GM23248 (cell line): Measurements from ENCODE around the gene STK33. TPM values are rescaled to one million over a fixed set of nuclear protein-coding genes. Genes with fewer than 3 reads are reported as not detected.

Experiments used
- DNase-seq: peaks from one replicate; pipeline ENCODE4 v3.0.0-alpha.2; 2015
- H2AFZ ChIP-seq: fragments of 200-600 bp; sonication (generic); 2 replicates; pipeline ENCODE4 v1.6.1; 2016; ENCODE audit warnings: antibody characterized with exemption
- H3F3A ChIP-seq: fragments of 200-600 bp; sonication (generic); 2 replicates; pipeline ENCODE4 v1.6.1; 2016; ENCODE audit warnings: mild to moderate bottlenecking, antibody characterized with exemption, mixed run types; ENCODE audit not compliant: insufficient read depth
- H3K27ac ChIP-seq: fragments of 200-600 bp; sonication (generic); 2 replicates; pipeline ENCODE4 v1.5.1; 2016; ENCODE audit warnings: mild to moderate bottlenecking
- H3K27me3 ChIP-seq: fragments of 200-600 bp; sonication (generic); replicated peaks from 2 replicates; pipeline ENCODE4 v1.6.1; 2016; ENCODE audit warnings: mild to moderate bottlenecking; ENCODE audit not compliant: insufficient read depth
- H3K36me3 ChIP-seq: fragments of 200-600 bp; sonication (generic); 2 replicates; pipeline ENCODE4 v1.6.1; 2016; ENCODE audit warnings: low read depth, mild to moderate bottlenecking
- H3K4me1 ChIP-seq: fragments of 200-600 bp; sonication (generic); 2 replicates; pipeline ENCODE4 v1.6.1; 2016; ENCODE audit warnings: mild to moderate bottlenecking; ENCODE audit not compliant: insufficient read depth
- H3K4me2 ChIP-seq: fragments of 200-600 bp; sonication (generic); one replicate; pipeline ENCODE4 v1.6.1; 2016; ENCODE audit warnings: mild to moderate bottlenecking; ENCODE audit not compliant: unreplicated experiment
- H3K4me3 ChIP-seq: fragments of 200-600 bp; sonication (generic); 2 replicates; pipeline ENCODE4 v1.5.1; 2016; ENCODE audit warnings: mild to moderate bottlenecking
- H3K79me2 ChIP-seq: fragments of 200-600 bp; sonication (generic); 2 replicates; pipeline ENCODE4 v1.6.1; 2016; ENCODE audit warnings: mild to moderate bottlenecking; ENCODE audit not compliant: insufficient read depth
- H3K9ac ChIP-seq: fragments of 200-600 bp; sonication (generic); 2 replicates; pipeline ENCODE4 v1.6.1; 2016; ENCODE audit warnings: mild to moderate bottlenecking
- H3K9me2 ChIP-seq: fragments of 200-600 bp; sonication (generic); 2 replicates; pipeline ENCODE4 v1.6.1; 2016; ENCODE audit warnings: mixed run types, mild to moderate bottlenecking, moderate library complexity; ENCODE audit not compliant: insufficient read depth
- H3K9me3 ChIP-seq: fragments of 200-600 bp; sonication (generic); one replicate; pipeline ENCODE4 v1.6.1; 2017; ENCODE audit warnings: low read depth
- H4K20me1 ChIP-seq: fragments of 200-600 bp; sonication (generic); 2 replicates; pipeline ENCODE4 v1.6.0; 2016; ENCODE audit not compliant: insufficient read depth
- EZH2 ChIP-seq: fragments of 200-600 bp; sonication (generic); IDR thresholded peaks from 2 replicates; pipeline ENCODE4 v1.6.1; 2018; ENCODE audit warnings: antibody characterized with exemption, mild to moderate bottlenecking; ENCODE audit not compliant: insufficient read depth, poor library complexity, severe bottlenecking
- EZH2phosphoT487 ChIP-seq: fragments of 200-600 bp; sonication (generic); IDR thresholded peaks from 2 replicates; pipeline ENCODE4 v1.6.1; 2018; ENCODE audit warnings: antibody characterized with exemption, moderate library complexity, mild to moderate bottlenecking, low read depth; ENCODE audit not compliant: insufficient read depth
- WGBS, 2 experiments: methylation state at CpG; one replicate each; pipeline ENCODE4 v1.1.6; 2015 to 2017; ENCODE audit warnings: low lambda C conversion rate in 2 of 2, low coverage in 1 of 2; ENCODE audit errors: missing lambda C conversion rate in 2 of 2; 5-methylcytosine and 5-hydroxymethylcytosine counted together
- in situ Hi-C: fragments of 300-500 bp; cut with MboI; formaldehyde crosslinking; loops from 2 replicates; pipeline ENCODE4 v1.15.0; 2020
- polyA plus RNA-seq: library from polyadenylated mRNA; unstranded; fragments of >200 nt; fragmentation: Nextera tagmentation; extraction: Ambion mirVana; gene quantifications from 2 replicates; pipeline ENCODE4 v1.2.1, GENCODE V29; 2016
- total RNA-seq: library from RNA; depleted of rRNA; stranded (reverse); fragments of >200 nt; shearing (Covaris generic); gene quantifications from 2 replicates; pipeline ENCODE4 v1.2.3, GENCODE V29; 2014

Gene STK33
- total and polyA plus RNA-seq, 2 experiments from 2014 or later = not detected

GRCh38 chr11:8382436-8383053, 211.5 kb downstream of the STK33 start:
- TF ChIP-seq EZH2phosphoT487 (no peak), EZH2 (no peak)
- H4K20me1 ChIP-seq = no peaks in the 10 kb centered on the region
- peak; percentile 77 for DNase-seq
- H3K79me2 ChIP-seq = no peaks in the 10 kb centered on the region
- no peaks in the 10 kb centered on the region for H3K4me1 ChIP-seq
- H3K36me3 ChIP-seq = no peaks in the 10 kb centered on the region
- no peaks in the 10 kb centered on the region for H3K9me2 ChIP-seq
- 31 to 32% methylated on average over 9 of the region's 9 CpGs for WGBS, 2 experiments
- H3K4me2 ChIP-seq = no peak overlapping the region
- peaks cover 19% of the 10 kb centered on the region for H3K27me3 ChIP-seq
- no peaks in the 10 kb centered on the region for H3K9me3 ChIP-seq
- H3K27ac ChIP-seq = no peak overlapping the region
- H3F3A ChIP-seq = no peaks in the 10 kb centered on the region
- H3K4me3 ChIP-seq = no peak overlapping the region
- no peak overlapping the region for H3K9ac ChIP-seq
- H2AFZ ChIP-seq = no peak overlapping the region
- in situ Hi-C loops = no loop called here

GRCh38 chr11:8381871-8382396, 212.1 kb downstream of the STK33 start:
- Histone ChIP-seq H3K4me1 (no peaks in the 10 kb centered on the region), H3K79me2 (no peaks in the 10 kb centered on the region), H3K9ac (no peak overlapping the region), H3K27ac (no peak overlapping the region), H3K4me2 (no peak overlapping the region), H3K9me2 (no peaks in the 10 kb centered on the region), H3K4me3 (no peak overlapping the region), H3K36me3 (no peaks in the 10 kb centered on the region), H3F3A (no peaks in the 10 kb centered on the region), H2AFZ (no peak overlapping the region), H3K9me3 (no peaks in the 10 kb centered on the region), H3K27me3 (peaks cover 16% of the 10 kb centered on the region), H4K20me1 (no peaks in the 10 kb centered on the region)
- TF ChIP-seq EZH2 (no peak), EZH2phosphoT487 (no peak)
- 68 to 70% methylated on average over 13 of the region's 13 CpGs for WGBS, 2 experiments
- in situ Hi-C loops = no loop called here
- no peak for DNase-seq

- no peak for DNase-seq
- Histone ChIP-seq H3K9ac (no peak overlapping the region), H3K36me3 (no peaks in the 10 kb centered on the region), H3F3A (no peaks in the 10 kb centered on the region), H3K9me2 (no peaks in the 10 kb centered on the region), H3K27ac (no peak overlapping the region), H4K20me1 (no peaks in the 10 kb centered on the region), H3K9me3 (no peaks in the 10 kb centered on the region), H2AFZ (no peak overlapping the region), H3K4me3 (no peak overlapping the region), H3K4me1 (no peaks in the 10 kb centered on the region), H3K4me2 (no peak overlapping the region), H3K79me2 (no peaks in the 10 kb centered on the region), H3K27me3 (peaks cover 15% of the 10 kb centered on the region)
- in situ Hi-C loops = no loop called here
- TF ChIP-seq EZH2 (no peak), EZH2phosphoT487 (no peak)
- 55 to 66% methylated on average over 6 of the region's 6 CpGs for WGBS, 2 experiments
Observed at GRCh38 chr11:8381343-8381742, 212.7 kb downstream of the STK33 start.

- H4K20me1 ChIP-seq = no peaks in the 10 kb centered on the region
- H3K36me3 ChIP-seq = no peaks in the 10 kb centered on the region
- H2AFZ ChIP-seq = no peak overlapping the region
- H3K9me2 ChIP-seq = no peaks in the 10 kb centered on the region
- no peak overlapping the region for H3K27ac ChIP-seq
- H3K4me1 ChIP-seq = no peaks in the 10 kb centered on the region
- H3K9me3 ChIP-seq = no peaks in the 10 kb centered on the region
- H3K79me2 ChIP-seq = no peaks in the 10 kb centered on the region
- no peak for DNase-seq
- in situ Hi-C loops = no loop called here
- no peak for TF ChIP-seq EZH2
- TF ChIP-seq EZH2phosphoT487 = no peak
- H3K4me2 ChIP-seq = no peak overlapping the region
- no peaks in the 10 kb centered on the region for H3F3A ChIP-seq
- no peak overlapping the region for H3K9ac ChIP-seq
- WGBS, 2 experiments = 15 to 19% methylated on average over 4 of the region's 4 CpGs
- peaks cover 23% of the 10 kb centered on the region for H3K27me3 ChIP-seq
- H3K4me3 ChIP-seq = no peak overlapping the region
Observed at GRCh38 chr11:8375932-8376331, 218.1 kb downstream of the STK33 start.

GRCh38 chr11:8375460-8375859, 218.6 kb downstream of the STK33 start:
- Histone ChIP-seq H3K27me3 (peaks cover 26% of the 10 kb centered on the region), H3K9me3 (no peaks in the 10 kb centered on the region), H3K9ac (no peak overlapping the region), H3K4me2 (no peak overlapping the region), H3K4me1 (no peaks in the 10 kb centered on the region), H4K20me1 (no peaks in the 10 kb centered on the region), H3K4me3 (no peak overlapping the region), H3K36me3 (no peaks in the 10 kb centered on the region), H3K27ac (no peak overlapping the region), H3F3A (no peaks in the 10 kb centered on the region), H3K79me2 (no peaks in the 10 kb centered on the region), H2AFZ (no peak overlapping the region), H3K9me2 (no peaks in the 10 kb centered on the region)
- in situ Hi-C loops = no loop called here
- TF ChIP-seq EZH2phosphoT487 (no peak), EZH2 (no peak)
- no peak for DNase-seq
- 0 to 2% methylated on average over 3 of the region's 3 CpGs for WGBS, 2 experiments
